ENCODE results near the gene GGA2. TPM values are rescaled to one million over a fixed set of nuclear protein-coding genes. Genes with fewer than 3 reads are reported as not detected.
"Not testable (repeated sequence)": the region's sequence is repeated elsewhere in the genome, so short reads cannot be mapped to it uniquely, and the experiment has no call there.

GGA2 gene
- 103 TPM for total RNA-seq

GRCh38 chr16:23510164-23510914 is at the start of gene GGA2:
TSS of gene GGA2 (minus strand) at chr16:23510494. CDS start at chr16:23510411, 83 bp downstream.
- H3K27me3 ChIP-seq (ENCODE audit: insufficient read depth, low read length), result no peaks in the 10 kb centered on the region
- H3K4me1 ChIP-seq (ENCODE audit: insufficient read depth, low read length), result peaks cover 57% of the 10 kb centered on the region
- H3K4me3 ChIP-seq (ENCODE audit: low read length), result peak within 1 kb of the TSS; percentile 70
- no peaks in the 10 kb centered on the region for H3K9me3 ChIP-seq (ENCODE audit: low read depth, low read length)

- Histone ChIP-seq H3K4me1 (ENCODE audit: insufficient read depth, low read length) (peaks cover 27% of the 10 kb centered on the region), H3K9me3 (ENCODE audit: low read depth, low read length) (no peaks in the 10 kb centered on the region), H3K27me3 (ENCODE audit: insufficient read depth, low read length) (no peaks in the 10 kb centered on the region), H3K4me3 (ENCODE audit: low read length) (peak overlapping the region; percentile 78)
Observed at GRCh38 chr16:23557779-23558702, 47.7 kb upstream of the GGA2 start.

GRCh38 chr16:23556881-23557778 is 46.8 kb upstream of the GGA2 start, which contains the start of the genes EARS2 and UBFD1:
TSS of gene EARS2 (minus strand) at chr16:23557350. CDS start at chr16:23557343, 7 bp downstream.
TSS of gene UBFD1 (plus strand) at chr16:23557727. CDS start at chr16:23557743, 16 bp downstream.
- Histone ChIP-seq H3K4me1 (ENCODE audit: insufficient read depth, low read length) (peaks cover 27% of the 10 kb centered on the region), H3K27me3 (ENCODE audit: insufficient read depth, low read length) (no peaks in the 10 kb centered on the region), H3K9me3 (ENCODE audit: low read depth, low read length) (no peaks in the 10 kb centered on the region), H3K4me3 (ENCODE audit: low read length) (peak within 1 kb of the TSS; percentile 78)

GRCh38 chr16:23554536-23554935 is 44.2 kb upstream of the GGA2 start:
- H3K4me1 ChIP-seq (ENCODE audit: insufficient read depth, low read length), result peaks cover 27% of the 10 kb centered on the region
- H3K27me3 ChIP-seq (ENCODE audit: insufficient read depth, low read length), result no peaks in the 10 kb centered on the region
- H3K4me3 ChIP-seq (ENCODE audit: low read length), result no peak overlapping the region
- H3K9me3 ChIP-seq (ENCODE audit: low read depth, low read length), result no peaks in the 10 kb centered on the region

- Histone ChIP-seq H3K9me3 (ENCODE audit: low read depth, low read length) (no peaks in the 10 kb centered on the region), H3K4me1 (ENCODE audit: insufficient read depth, low read length) (peaks cover 12% of the 10 kb centered on the region), H3K27me3 (ENCODE audit: insufficient read depth, low read length) (no peaks in the 10 kb centered on the region), H3K4me3 (ENCODE audit: low read length) (no peak overlapping the region)
Observed at GRCh38 chr16:23552161-23552560, 41.9 kb upstream of the GGA2 start.

- H3K27me3 ChIP-seq (ENCODE audit: insufficient read depth, low read length), result no peaks in the 10 kb centered on the region
- H3K9me3 ChIP-seq (ENCODE audit: low read depth, low read length), result no peaks in the 10 kb centered on the region
- H3K4me1 ChIP-seq (ENCODE audit: insufficient read depth, low read length), result no peaks in the 10 kb centered on the region
- H3K4me3 ChIP-seq (ENCODE audit: low read length), result no peak overlapping the region
Observed at GRCh38 chr16:23549938-23550337, 39.6 kb upstream of the GGA2 start.

GRCh38 chr16:23544436-23544835 is 34.1 kb upstream of the GGA2 start:
- H3K9me3 ChIP-seq (ENCODE audit: low read depth, low read length), result no peaks in the 10 kb centered on the region
- no peaks in the 10 kb centered on the region for H3K27me3 ChIP-seq (ENCODE audit: insufficient read depth, low read length)
- no peaks in the 10 kb centered on the region for H3K4me1 ChIP-seq (ENCODE audit: insufficient read depth, low read length)
- no peak overlapping the region for H3K4me3 ChIP-seq (ENCODE audit: low read length)

GRCh38 chr16:23540817-23541178 is 30.5 kb upstream of the GGA2 start:
- H3K27me3 ChIP-seq (ENCODE audit: insufficient read depth, low read length); H3K4me1 ChIP-seq (ENCODE audit: insufficient read depth, low read length); H3K4me3 ChIP-seq (ENCODE audit: low read length); H3K9me3 ChIP-seq (ENCODE audit: low read depth, low read length): not testable (repeated sequence)

- peaks cover 10% of the 10 kb centered on the region for H3K4me1 ChIP-seq (ENCODE audit: insufficient read depth, low read length)
Observed at GRCh38 chr16:23539984-23540816, 29.9 kb upstream of the GGA2 start.

GRCh38 chr16:23538919-23539278 is 28.6 kb upstream of the GGA2 start:
- Histone ChIP-seq H3K27me3 (ENCODE audit: insufficient read depth, low read length) (no peaks in the 10 kb centered on the region), H3K4me3 (ENCODE audit: low read length) (no peak overlapping the region)

More at GRCh38 chr16:23539984-23540816, 29.9 kb upstream of the GGA2 start:
- no peaks in the 10 kb centered on the region for H3K27me3 ChIP-seq (ENCODE audit: insufficient read depth, low read length)
- no peak overlapping the region for H3K4me3 ChIP-seq (ENCODE audit: low read length)
- no peaks in the 10 kb centered on the region for H3K9me3 ChIP-seq (ENCODE audit: low read depth, low read length)

GRCh38 chr16:23537390-23537789 is 27.1 kb upstream of the GGA2 start:
- Histone ChIP-seq H3K4me1 (ENCODE audit: insufficient read depth, low read length) (peaks cover 10% of the 10 kb centered on the region), H3K27me3 (ENCODE audit: insufficient read depth, low read length) (no peaks in the 10 kb centered on the region), H3K4me3 (ENCODE audit: low read length) (no peak overlapping the region), H3K9me3 (ENCODE audit: low read depth, low read length) (no peaks in the 10 kb centered on the region)

More at GRCh38 chr16:23538919-23539278, 28.6 kb upstream of the GGA2 start:
- H3K4me1 ChIP-seq (ENCODE audit: insufficient read depth, low read length), result peaks cover 10% of the 10 kb centered on the region
- H3K9me3 ChIP-seq (ENCODE audit: low read depth, low read length), result no peaks in the 10 kb centered on the region

- Histone ChIP-seq H3K27me3 (ENCODE audit: insufficient read depth, low read length) (no peaks in the 10 kb centered on the region), H3K4me1 (ENCODE audit: insufficient read depth, low read length) (peaks cover 10% of the 10 kb centered on the region), H3K4me3 (ENCODE audit: low read length) (no peak overlapping the region), H3K9me3 (ENCODE audit: low read depth, low read length) (no peaks in the 10 kb centered on the region)
Observed at GRCh38 chr16:23535901-23536300, 25.6 kb upstream of the GGA2 start.

- Histone ChIP-seq H3K4me3 (ENCODE audit: low read length) (no peak overlapping the region), H3K9me3 (ENCODE audit: low read depth, low read length) (no peaks in the 10 kb centered on the region), H3K4me1 (ENCODE audit: insufficient read depth, low read length) (peaks cover 10% of the 10 kb centered on the region), H3K27me3 (ENCODE audit: insufficient read depth, low read length) (no peaks in the 10 kb centered on the region)
Observed at GRCh38 chr16:23534868-23535860, 24.9 kb upstream of the GGA2 start.

Data from mononuclear cell (primary cell).